Ectodermal cell (in vitro differentiated cells): Measurements from ENCODE around the gene NPB.

Source experiments
- H3K27ac ChIP-seq: 2 replicates; pipeline ENCODE4 v1.7.0; 2013; ENCODE audit warnings: mild to moderate bottlenecking, low read depth, low read length; ENCODE audit not compliant: insufficient read depth, poor library complexity, severe bottlenecking
- H3K27me3 ChIP-seq: 2 replicates; pipeline ENCODE4 v1.7.0; 2013; ENCODE audit warnings: mild to moderate bottlenecking, low read length; ENCODE audit not compliant: insufficient read depth, control insufficient read depth, poor library complexity, severe bottlenecking
- H3K36me3 ChIP-seq: one replicate; pipeline ENCODE4 v1.7.0; 2013; ENCODE audit warnings: low read length; ENCODE audit not compliant: control insufficient read depth, insufficient read depth
- H3K4me1 ChIP-seq: one replicate; pipeline ENCODE4 v1.7.0; 2013; ENCODE audit warnings: low read length; ENCODE audit not compliant: control insufficient read depth, insufficient read depth
- H3K4me3 ChIP-seq: 2 replicates; pipeline ENCODE4 v1.7.0; 2013; ENCODE audit warnings: low read depth, low read length, control low read depth; ENCODE audit not compliant: insufficient read depth
- H3K9me3 ChIP-seq: 2 replicates; pipeline ENCODE4 v1.7.0; 2013; ENCODE audit warnings: mild to moderate bottlenecking, low read length, moderate library complexity; ENCODE audit not compliant: control insufficient read depth
- WGBS, 2 experiments: methylation state at CpG; one replicate each; pipeline ENCODE4 v1.1.7; 2013; ENCODE audit warnings: missing lambda C conversion rate in 2 of 2; 5-methylcytosine and 5-hydroxymethylcytosine counted together

Gene NPB

GRCh38 chr17:81885869-81886548 is 16.0 kb upstream of the NPB start:
- Histone ChIP-seq H3K4me3 (no peak overlapping the region), H3K27ac (no peak overlapping the region), H3K9me3 (no peaks in the 10 kb centered on the region), H3K36me3 (peaks cover 44% of the 10 kb centered on the region), H3K27me3 (no peaks in the 10 kb centered on the region), H3K4me1 (peaks cover 7% of the 10 kb centered on the region)
- WGBS, 2 experiments, result 94 to 96% methylated on average over 11 of the region's 11 CpGs

- Histone ChIP-seq H3K27ac (no peak overlapping the region), H3K4me1 (peaks cover 7% of the 10 kb centered on the region), H3K27me3 (no peaks in the 10 kb centered on the region), H3K9me3 (no peaks in the 10 kb centered on the region), H3K4me3 (no peak overlapping the region), H3K36me3 (peaks cover 42% of the 10 kb centered on the region)
- WGBS, 2 experiments, result 96 to 97% methylated on average over 44 of the region's 44 CpGs
Measured at GRCh38 chr17:81888105-81888987, 13.7 kb upstream of the NPB start.

- H3K4me3 ChIP-seq, result no peak overlapping the region
- H3K4me1 ChIP-seq, result peaks cover 7% of the 10 kb centered on the region
- no peak overlapping the region for H3K27ac ChIP-seq
- peaks cover 37% of the 10 kb centered on the region for H3K36me3 ChIP-seq
- no peaks in the 10 kb centered on the region for H3K9me3 ChIP-seq
- H3K27me3 ChIP-seq, result no peaks in the 10 kb centered on the region
- 95 to 97% methylated on average over 16 of the region's 16 CpGs for WGBS, 2 experiments
Measured at GRCh38 chr17:81888988-81889595, 12.9 kb upstream of the NPB start.

GRCh38 chr17:81889602-81890001 is 12.4 kb upstream of the NPB start:
- Histone ChIP-seq H3K36me3 (peaks cover 35% of the 10 kb centered on the region), H3K27ac (no peak overlapping the region), H3K4me3 (no peak overlapping the region), H3K4me1 (peaks cover 7% of the 10 kb centered on the region), H3K9me3 (no peaks in the 10 kb centered on the region), H3K27me3 (no peaks in the 10 kb centered on the region)
- WGBS, 2 experiments, result 94 to 97% methylated on average over 9 of the region's 9 CpGs

GRCh38 chr17:81890447-81891302 is 11.4 kb upstream of the NPB start:
- H3K27me3 ChIP-seq, result no peaks in the 10 kb centered on the region
- peaks cover 7% of the 10 kb centered on the region for H3K4me1 ChIP-seq
- no peaks in the 10 kb centered on the region for H3K9me3 ChIP-seq
- peaks cover 35% of the 10 kb centered on the region for H3K36me3 ChIP-seq
- peak overlapping the region; percentile 81 for H3K4me3 ChIP-seq
- H3K27ac ChIP-seq, result no peak overlapping the region
- 11 to 12% methylated on average over 69 of the region's 69 CpGs for WGBS, 2 experiments

- Histone ChIP-seq H3K4me1 (peaks cover 7% of the 10 kb centered on the region), H3K36me3 (peaks cover 35% of the 10 kb centered on the region), H3K27ac (no peak overlapping the region), H3K4me3 (peak overlapping the region; percentile 81), H3K9me3 (no peaks in the 10 kb centered on the region), H3K27me3 (no peaks in the 10 kb centered on the region)
- 0% methylated on average over 40 of the region's 40 CpGs for WGBS, 2 experiments
Measured at GRCh38 chr17:81891303-81891552, 10.8 kb upstream of the NPB start.

- H3K27me3 ChIP-seq, result no peaks in the 10 kb centered on the region
Measured at GRCh38 chr17:81895400-81895799, 6.6 kb upstream of the NPB start.

GRCh38 chr17:81898029-81898866 is 3.8 kb upstream of the NPB start:
- peaks cover 27% of the 10 kb centered on the region for H3K27me3 ChIP-seq
- H3K36me3 ChIP-seq, result peaks cover 26% of the 10 kb centered on the region
- H3K9me3 ChIP-seq, result no peaks in the 10 kb centered on the region
- H3K4me3 ChIP-seq, result no peak overlapping the region
- no peaks in the 10 kb centered on the region for H3K4me1 ChIP-seq
- no peak overlapping the region for H3K27ac ChIP-seq
- 94 to 96% methylated on average over 19 of the region's 19 CpGs for WGBS, 2 experiments

More at GRCh38 chr17:81895400-81895799, 6.6 kb upstream of the NPB start:
- H3K27ac ChIP-seq, result no peak overlapping the region
- no peaks in the 10 kb centered on the region for H3K9me3 ChIP-seq
- no peak overlapping the region for H3K4me3 ChIP-seq
- 93 to 95% methylated on average over 11 of the region's 11 CpGs for WGBS, 2 experiments
- peaks cover 26% of the 10 kb centered on the region for H3K36me3 ChIP-seq
- peaks cover 1% of the 10 kb centered on the region for H3K4me1 ChIP-seq

GRCh38 chr17:81898885-81899284 is 3.2 kb upstream of the NPB start:
- H3K27ac ChIP-seq, result no peak overlapping the region
- H3K27me3 ChIP-seq, result peaks cover 30% of the 10 kb centered on the region
- no peaks in the 10 kb centered on the region for H3K9me3 ChIP-seq
- 92 to 93% methylated on average over 9 of the region's 9 CpGs for WGBS, 2 experiments
- no peak overlapping the region for H3K4me3 ChIP-seq
- peaks cover 26% of the 10 kb centered on the region for H3K36me3 ChIP-seq
- H3K4me1 ChIP-seq, result no peaks in the 10 kb centered on the region
